Brain microvascular endothelial cell (primary cell): ENCODE measurements around the gene RAPGEF6.

Source experiments
- DNase-seq: peaks from one replicate; pipeline ENCODE4 v3.0.0-alpha.2; 2020
- H3K27ac ChIP-seq: fragments of 250-450 bp; sonication (Bioruptor Pico); 2 replicates; pipeline ENCODE4 v1.5.1; 2020; ENCODE audit warnings: mild to moderate bottlenecking, moderate library complexity
- H3K27me3 ChIP-seq: fragments of 250-450 bp; sonication (Bioruptor Pico); replicated peaks from 2 replicates; pipeline ENCODE4 v1.5.1; 2020; ENCODE audit warnings: mild to moderate bottlenecking
- H3K36me3 ChIP-seq: fragments of 250-450 bp; sonication (Bioruptor Pico); replicated peaks from 2 replicates; pipeline ENCODE4 v1.5.1; 2020; ENCODE audit warnings: mild to moderate bottlenecking
- H3K4me3 ChIP-seq: 2 replicates; pipeline ENCODE4 v1.5.1; 2011; ENCODE audit warnings: low read depth, mild to moderate bottlenecking, control low read depth, low read length, moderate library complexity
- CTCF ChIP-seq: IDR thresholded peaks from 2 replicates; pipeline ENCODE4 v1.5.1; 2011; ENCODE audit warnings: low read depth, mild to moderate bottlenecking, moderate library complexity, low read length, control low read depth, inconsistent platforms; ENCODE audit errors: missing control alignments
- in situ Hi-C: cut with HindIII; loops from 2 replicates; pipeline ENCODE4 v1.10.0; 2017; ENCODE audit warnings: low sequenced_read_pairs, low pct_ligation_motif_present

The RAPGEF6 gene

GRCh38 chr5:131649161-131649560, 14.1 kb upstream of the RAPGEF6 start:
- peaks cover 11% of the 10 kb centered on the region for H3K36me3 ChIP-seq
- no peak for TF ChIP-seq CTCF

GRCh38 chr5:131647048-131647769, 12.2 kb upstream of the RAPGEF6 start:
- DNase-seq = no peak
- no peak overlapping the region for H3K4me3 ChIP-seq
- H3K36me3 ChIP-seq = peaks cover 11% of the 10 kb centered on the region
- TF ChIP-seq CTCF = no peak
- H3K27me3 ChIP-seq = no peaks in the 10 kb centered on the region
- in situ Hi-C loops = no loop called here
- H3K27ac ChIP-seq = no peak overlapping the region

More at GRCh38 chr5:131649161-131649560, 14.1 kb upstream of the RAPGEF6 start:
- Histone ChIP-seq H3K27me3 (no peaks in the 10 kb centered on the region), H3K27ac (no peak overlapping the region), H3K4me3 (no peak overlapping the region)
- in situ Hi-C loops = no loop called here
- no peak for DNase-seq

- no peak for DNase-seq
- Histone ChIP-seq H3K27ac (no peak overlapping the region), H3K4me3 (no peak overlapping the region), H3K27me3 (no peaks in the 10 kb centered on the region), H3K36me3 (peaks cover 6% of the 10 kb centered on the region)
- in situ Hi-C loops = no loop called here
- no peak for TF ChIP-seq CTCF
Observed at GRCh38 chr5:131644822-131645221, 9.8 kb upstream of the RAPGEF6 start.

- H3K27me3 ChIP-seq = no peaks in the 10 kb centered on the region
- no peak for DNase-seq
- no peak overlapping the region for H3K27ac ChIP-seq
- in situ Hi-C loops = no loop called here
- TF ChIP-seq CTCF = no peak
- H3K4me3 ChIP-seq = no peak overlapping the region
- peaks cover 6% of the 10 kb centered on the region for H3K36me3 ChIP-seq
Observed at GRCh38 chr5:131644370-131644769, 9.3 kb upstream of the RAPGEF6 start.

GRCh38 chr5:131641494-131641893, 6.5 kb upstream of the RAPGEF6 start:
- TF ChIP-seq CTCF = no peak
- DNase-seq = no peak
- H3K36me3 ChIP-seq = peaks cover 4% of the 10 kb centered on the region
- in situ Hi-C loops = no loop called here
- no peak overlapping the region for H3K27ac ChIP-seq
- no peaks in the 10 kb centered on the region for H3K27me3 ChIP-seq
- no peak overlapping the region for H3K4me3 ChIP-seq
